ENCODE results near the gene CD27. TPM values are rescaled to one million over a fixed set of nuclear protein-coding genes. Genes with fewer than 3 reads are reported as not detected.

CD27 gene
- total and polyA plus RNA-seq, 2 of the 13 experiments (the other 11 are each of a cell fraction or from before 2014, with no cell fraction given), result 0.12 TPM; not detected in 1

DNA sequence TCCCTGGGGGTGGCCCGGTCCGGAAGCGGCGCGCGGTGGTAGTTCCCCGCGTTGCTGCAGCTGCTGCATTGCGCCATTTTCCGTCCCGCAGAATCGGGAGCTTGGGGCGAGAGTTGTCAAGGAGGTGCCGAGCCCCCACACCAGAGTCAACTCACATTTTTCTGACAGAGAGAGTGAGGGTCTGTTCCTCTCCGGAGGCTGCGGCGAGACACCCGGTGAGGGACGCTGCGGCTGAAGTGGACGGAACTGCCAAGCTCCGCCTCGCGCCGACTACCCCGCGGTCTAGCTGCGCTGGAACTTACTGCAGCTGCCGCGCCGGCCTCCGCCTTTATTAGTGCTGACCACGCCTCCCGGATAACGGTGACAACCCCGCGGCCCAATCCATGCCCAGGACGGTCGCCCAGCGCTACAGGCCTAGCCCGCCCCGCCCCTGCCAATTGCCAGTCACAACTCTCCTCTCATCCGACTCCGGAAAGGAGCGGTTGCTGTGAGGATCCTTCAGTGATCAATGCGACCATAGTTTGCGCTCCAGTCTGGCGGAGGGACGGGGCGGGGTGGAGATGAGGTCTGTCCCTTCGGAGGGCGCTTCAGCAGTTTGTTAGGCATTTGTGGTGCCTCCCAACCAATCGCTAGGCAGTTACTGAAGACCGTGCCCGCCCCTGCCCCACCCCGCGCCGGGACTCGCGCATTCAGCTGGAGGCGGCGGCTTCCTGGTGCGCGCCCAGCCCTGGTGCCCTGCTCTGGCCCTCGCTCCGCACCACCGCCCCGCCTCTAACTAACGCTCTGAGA, 25.8 kb downstream of the CD27 start, which contains the start of gene VAMP1 (continued):
- no peak for TF ChIP-seq MAZ (IDR thresholded peaks at IDR 0.05; ENCODE audit: borderline replicate concordance, low read depth, low read length)
- peak; percentile 93 for TF ChIP-seq MAZ (CRISPR knock-in tag; IDR thresholded peaks at IDR 0.05; ENCODE audit: low read depth)
- TF ChIP-seq, protein P1, sequence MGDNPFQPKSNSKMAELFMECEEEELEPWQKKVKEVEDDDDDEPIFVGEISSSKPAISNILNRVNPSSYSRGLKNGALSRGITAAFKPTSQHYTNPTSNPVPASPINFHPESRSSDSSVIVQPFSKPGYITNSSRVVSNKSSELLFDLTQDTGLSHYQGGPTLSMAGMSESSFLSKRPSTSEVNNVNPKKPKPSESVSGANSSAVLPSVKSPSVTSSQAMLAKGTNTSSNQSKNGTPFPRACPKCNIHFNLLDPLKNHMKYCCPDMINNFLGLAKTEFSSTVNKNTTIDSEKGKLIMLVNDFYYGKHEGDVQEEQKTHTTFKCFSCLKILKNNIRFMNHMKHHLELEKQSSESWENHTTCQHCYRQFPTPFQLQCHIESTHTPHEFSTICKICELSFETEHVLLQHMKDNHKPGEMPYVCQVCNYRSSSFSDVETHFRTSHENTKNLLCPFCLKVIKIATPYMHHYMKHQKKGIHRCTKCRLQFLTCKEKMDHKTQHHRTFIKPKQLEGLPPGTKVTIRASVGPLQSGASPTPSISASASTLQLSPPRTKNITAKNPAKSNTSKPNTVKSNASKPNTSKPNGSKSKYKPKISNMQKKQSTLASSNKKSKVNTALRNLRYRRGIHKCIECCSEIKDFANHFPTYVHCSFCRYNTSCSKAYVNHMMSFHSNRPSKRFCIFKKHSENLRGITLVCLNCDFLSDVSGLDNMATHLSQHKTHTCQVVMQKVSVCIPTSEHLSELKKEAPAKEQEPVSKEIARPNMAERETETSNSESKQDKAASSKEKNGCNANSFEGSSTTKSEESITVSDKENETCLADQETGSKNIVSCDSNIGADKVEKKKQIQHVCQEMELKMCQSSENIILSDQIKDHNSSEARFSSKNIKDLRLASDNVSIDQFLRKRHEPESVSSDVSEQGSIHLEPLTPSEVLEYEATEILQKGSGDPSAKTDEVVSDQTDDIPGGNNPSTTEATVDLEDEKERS (CRISPR knock-in tag; IDR thresholded peaks at IDR 0.05), result no peak
- TF ChIP-seq ZNF354B (CRISPR knock-in tag; IDR thresholded peaks at IDR 0.05), result no peak
- TF ChIP-seq NR1H2 (CRISPR knock-in tag; IDR thresholded peaks at IDR 0.05; ENCODE audit: borderline replicate concordance, low read depth), result no peak
- no peak for TF ChIP-seq ZMYM2 (CRISPR knock-in tag; IDR thresholded peaks at IDR 0.05)
- no peak for TF ChIP-seq RAD51 (IDR thresholded peaks at IDR 0.05; ENCODE audit: borderline replicate concordance)
- no peak for TF ChIP-seq GLI4 (CRISPR knock-in tag; IDR thresholded peaks at IDR 0.05; ENCODE audit: borderline replicate concordance)
- TF ChIP-seq ZNF557 (CRISPR knock-in tag; IDR thresholded peaks at IDR 0.05), result peak; percentile 31; the same call in 1 of the 2 replicates
- no peak for TF ChIP-seq ZNF546 (CRISPR knock-in tag; conservative IDR thresholded peaks at IDR 0.05)
- peak; percentile 59; the same call in 1 of the 2 replicates for TF ChIP-seq KLF12 (CRISPR knock-in tag; IDR thresholded peaks at IDR 0.05; ENCODE audit: borderline replicate concordance)
- peak; percentile 81; the same call in 1 of the 2 replicates for TF ChIP-seq ZFP36L1 (CRISPR knock-in tag; IDR thresholded peaks at IDR 0.05)
- peak; percentile 45; the same call in 1 of the 2 replicates for TF ChIP-seq ZIK1 (CRISPR knock-in tag; IDR thresholded peaks at IDR 0.05; ENCODE audit: borderline replicate concordance, low read depth)
- peak; percentile 37 for TF ChIP-seq GATAD2A (CRISPR knock-in tag; IDR thresholded peaks at IDR 0.05)
- TF ChIP-seq ZNF781 (CRISPR knock-in tag; IDR thresholded peaks at IDR 0.05; ENCODE audit: borderline replicate concordance, not compliant biosample characterization), result peak; percentile 46
- no peak for TF ChIP-seq ZNF7 (CRISPR knock-in tag; IDR thresholded peaks at IDR 0.05)
- TF ChIP-seq SETDB1 (CRISPR knock-in tag; IDR thresholded peaks at IDR 0.05; ENCODE audit: borderline replicate concordance), result no peak
- TF ChIP-seq, protein P2, sequence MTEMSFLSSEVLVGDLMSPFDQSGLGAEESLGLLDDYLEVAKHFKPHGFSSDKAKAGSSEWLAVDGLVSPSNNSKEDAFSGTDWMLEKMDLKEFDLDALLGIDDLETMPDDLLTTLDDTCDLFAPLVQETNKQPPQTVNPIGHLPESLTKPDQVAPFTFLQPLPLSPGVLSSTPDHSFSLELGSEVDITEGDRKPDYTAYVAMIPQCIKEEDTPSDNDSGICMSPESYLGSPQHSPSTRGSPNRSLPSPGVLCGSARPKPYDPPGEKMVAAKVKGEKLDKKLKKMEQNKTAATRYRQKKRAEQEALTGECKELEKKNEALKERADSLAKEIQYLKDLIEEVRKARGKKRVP (CRISPR knock-in tag; IDR thresholded peaks at IDR 0.05), result no peak; a peak in 1 of 4 replicates
- no peak for TF ChIP-seq ZNF17 (CRISPR knock-in tag; IDR thresholded peaks at IDR 0.05)
- TF ChIP-seq, protein P3, sequence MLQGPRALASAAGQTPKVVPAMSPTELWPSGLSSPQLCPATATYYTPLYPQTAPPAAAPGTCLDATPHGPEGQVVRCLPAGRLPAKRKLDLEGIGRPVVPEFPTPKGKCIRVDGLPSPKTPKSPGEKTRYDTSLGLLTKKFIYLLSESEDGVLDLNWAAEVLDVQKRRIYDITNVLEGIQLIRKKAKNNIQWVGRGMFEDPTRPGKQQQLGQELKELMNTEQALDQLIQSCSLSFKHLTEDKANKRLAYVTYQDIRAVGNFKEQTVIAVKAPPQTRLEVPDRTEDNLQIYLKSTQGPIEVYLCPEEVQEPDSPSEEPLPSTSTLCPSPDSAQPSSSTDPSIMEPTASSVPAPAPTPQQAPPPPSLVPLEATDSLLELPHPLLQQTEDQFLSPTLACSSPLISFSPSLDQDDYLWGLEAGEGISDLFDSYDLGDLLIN (CRISPR knock-in tag; IDR thresholded peaks at IDR 0.05; ENCODE audit: borderline replicate concordance), result no peak
- no peak; the same call in 1 of the 2 replicates for TF ChIP-seq ZNF766 (CRISPR knock-in tag; IDR thresholded peaks at IDR 0.05; ENCODE audit: borderline replicate concordance)
- no peak for TF ChIP-seq MTA3 (CRISPR knock-in tag; IDR thresholded peaks at IDR 0.05)
- peak; percentile 84 for TF ChIP-seq ZNF501 (CRISPR knock-in tag; IDR thresholded peaks at IDR 0.05)
- peak; percentile 87 for TF ChIP-seq ZNF317 (CRISPR knock-in tag; IDR thresholded peaks at IDR 0.05)
- peak; percentile 88 for TF ChIP-seq SAP130 (CRISPR knock-in tag; IDR thresholded peaks at IDR 0.05; ENCODE audit: low read depth)
- TF ChIP-seq HNRNPL (IDR thresholded peaks at IDR 0.05; ENCODE audit: low read depth, low read length), result 0 out of 2 replicates have a peak, but pooled peaks have one; percentile 45
